BE2C (cell line): ENCODE measurements around the gene NUP62CL.
"Not testable (repeated sequence)": the region's sequence is repeated elsewhere in the genome, so short reads cannot be mapped to it uniquely, and the experiment has no call there.

Experiments
- DNase-seq: peaks from one replicate; pipeline ENCODE4 v3.0.0-alpha.2; 2020
- H3K27me3 ChIP-seq: fragments of 250-450 bp; sonication (Bioruptor Pico); 2 replicates; pipeline ENCODE4 v1.5.1; 2020; ENCODE audit warnings: mild to moderate bottlenecking
- H3K36me3 ChIP-seq: fragments of 250-450 bp; sonication (Bioruptor Pico); 2 replicates; pipeline ENCODE4 v1.5.1; 2020; ENCODE audit warnings: mild to moderate bottlenecking
- H3K4me1 ChIP-seq: fragments of 250-450 bp; sonication (Bioruptor Pico); 2 replicates; pipeline ENCODE4 v1.5.1; 2020
- H3K4me3 ChIP-seq: 2 replicates; pipeline ENCODE4 v1.5.1; 2011; ENCODE audit warnings: low read depth, low read length
- H3K9me3 ChIP-seq: fragments of 250-450 bp; sonication (Bioruptor Pico); 2 replicates; pipeline ENCODE4 v1.5.1; 2020
- TF ChIP-seq, protein P1 (sequence below): IDR thresholded peaks from 2 replicates; pipeline ENCODE4 v1.5.1; 2012; ENCODE audit warnings: mild to moderate bottlenecking, low read depth, low read length

Gene NUP62CL

DNA sequence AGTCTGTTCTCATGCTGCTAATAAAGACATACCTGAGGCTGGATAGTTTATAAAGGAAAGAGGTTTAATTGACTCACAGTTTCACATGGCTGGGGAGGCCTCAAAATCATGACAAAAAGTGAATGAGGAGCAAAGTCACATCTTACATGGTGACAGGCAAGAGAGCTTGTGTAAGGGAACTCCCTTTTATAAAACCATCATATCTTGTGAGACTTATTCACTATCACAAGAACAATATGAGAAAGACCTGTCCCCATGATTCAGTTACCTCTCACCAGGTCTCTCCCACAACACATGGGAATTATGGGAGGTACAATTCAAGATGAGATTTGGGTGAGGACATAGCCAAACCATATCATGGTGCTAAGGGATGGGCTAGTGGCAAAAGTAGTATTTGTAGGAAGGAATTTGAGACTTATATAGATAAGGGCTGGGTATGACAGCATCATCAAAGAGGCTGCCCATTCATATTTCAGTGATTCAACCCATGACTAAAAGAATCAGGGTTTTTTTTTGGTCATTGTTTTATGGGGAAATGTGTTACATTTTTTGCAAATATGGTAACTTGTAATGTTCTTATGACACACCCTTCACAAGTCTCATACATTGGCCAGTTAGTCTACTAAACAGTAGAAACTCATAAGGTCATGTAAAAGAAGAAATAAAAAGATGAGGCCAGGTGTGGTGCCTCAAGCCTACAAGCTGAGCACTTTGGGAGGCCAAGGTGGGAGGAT is 34.7 kb downstream of the NUP62CL start:
- no peak for DNase-seq
- Histone ChIP-seq H3K9me3 (no peaks in the 10 kb centered on the region), H3K36me3 (no peaks in the 10 kb centered on the region), H3K27me3 (no peaks in the 10 kb centered on the region), H3K4me3 (no peak overlapping the region), H3K4me1 (no peaks in the 10 kb centered on the region)
- TF ChIP-seq, protein P1, sequence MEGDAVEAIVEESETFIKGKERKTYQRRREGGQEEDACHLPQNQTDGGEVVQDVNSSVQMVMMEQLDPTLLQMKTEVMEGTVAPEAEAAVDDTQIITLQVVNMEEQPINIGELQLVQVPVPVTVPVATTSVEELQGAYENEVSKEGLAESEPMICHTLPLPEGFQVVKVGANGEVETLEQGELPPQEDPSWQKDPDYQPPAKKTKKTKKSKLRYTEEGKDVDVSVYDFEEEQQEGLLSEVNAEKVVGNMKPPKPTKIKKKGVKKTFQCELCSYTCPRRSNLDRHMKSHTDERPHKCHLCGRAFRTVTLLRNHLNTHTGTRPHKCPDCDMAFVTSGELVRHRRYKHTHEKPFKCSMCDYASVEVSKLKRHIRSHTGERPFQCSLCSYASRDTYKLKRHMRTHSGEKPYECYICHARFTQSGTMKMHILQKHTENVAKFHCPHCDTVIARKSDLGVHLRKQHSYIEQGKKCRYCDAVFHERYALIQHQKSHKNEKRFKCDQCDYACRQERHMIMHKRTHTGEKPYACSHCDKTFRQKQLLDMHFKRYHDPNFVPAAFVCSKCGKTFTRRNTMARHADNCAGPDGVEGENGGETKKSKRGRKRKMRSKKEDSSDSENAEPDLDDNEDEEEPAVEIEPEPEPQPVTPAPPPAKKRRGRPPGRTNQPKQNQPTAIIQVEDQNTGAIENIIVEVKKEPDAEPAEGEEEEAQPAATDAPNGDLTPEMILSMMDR: no peak

DNA sequence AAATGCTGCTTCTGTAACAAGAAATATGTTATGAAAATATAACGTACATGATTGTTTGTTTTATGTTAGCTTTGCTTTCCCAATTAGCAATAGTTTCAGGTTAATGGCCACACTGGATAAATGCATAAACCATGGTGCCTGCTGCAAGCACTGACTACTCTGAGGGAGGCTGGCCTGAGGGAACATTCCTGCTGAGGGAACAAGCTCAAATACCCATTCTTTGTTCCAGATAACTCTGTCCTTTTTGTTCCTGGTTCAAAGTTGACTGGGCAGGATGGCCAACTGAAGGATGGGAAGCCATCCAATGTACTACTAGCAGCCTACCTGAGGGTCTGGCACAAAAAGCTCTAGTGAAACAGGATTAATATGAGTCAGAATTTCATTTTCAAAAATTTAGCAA is 37.5 kb downstream of the NUP62CL start:
- TF ChIP-seq, protein P1: no peak
- DNase-seq: no peak
- no peaks in the 10 kb centered on the region for H3K4me1 ChIP-seq
- no peaks in the 10 kb centered on the region for H3K36me3 ChIP-seq
- H3K9me3 ChIP-seq: no peaks in the 10 kb centered on the region
- no peak overlapping the region for H3K4me3 ChIP-seq
- H3K27me3 ChIP-seq: no peaks in the 10 kb centered on the region

DNA sequence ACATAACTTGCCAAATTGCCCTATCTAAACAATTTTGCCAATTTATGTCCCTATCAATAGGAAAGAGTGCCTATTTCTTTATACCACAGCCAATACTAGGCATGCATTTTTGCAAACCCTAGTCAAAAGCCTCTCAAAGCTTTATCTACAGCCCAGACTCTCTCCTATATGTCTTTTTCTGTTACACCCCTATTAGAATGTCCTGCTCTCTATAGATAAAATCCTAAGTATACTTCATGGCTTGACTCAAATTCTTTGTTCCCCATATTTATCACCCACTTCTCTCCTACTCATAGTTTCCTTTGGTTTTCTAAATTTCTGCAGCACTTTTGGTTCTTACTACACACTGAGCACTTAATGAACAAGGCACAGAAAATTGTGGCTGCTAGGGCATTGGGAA is 38.0 kb downstream of the NUP62CL start:
- TF ChIP-seq, protein P1: no peak
- Histone ChIP-seq H3K4me3 (no peak overlapping the region), H3K27me3 (no peaks in the 10 kb centered on the region), H3K36me3 (no peaks in the 10 kb centered on the region), H3K4me1 (no peaks in the 10 kb centered on the region), H3K9me3 (no peaks in the 10 kb centered on the region)
- no peak for DNase-seq

DNA sequence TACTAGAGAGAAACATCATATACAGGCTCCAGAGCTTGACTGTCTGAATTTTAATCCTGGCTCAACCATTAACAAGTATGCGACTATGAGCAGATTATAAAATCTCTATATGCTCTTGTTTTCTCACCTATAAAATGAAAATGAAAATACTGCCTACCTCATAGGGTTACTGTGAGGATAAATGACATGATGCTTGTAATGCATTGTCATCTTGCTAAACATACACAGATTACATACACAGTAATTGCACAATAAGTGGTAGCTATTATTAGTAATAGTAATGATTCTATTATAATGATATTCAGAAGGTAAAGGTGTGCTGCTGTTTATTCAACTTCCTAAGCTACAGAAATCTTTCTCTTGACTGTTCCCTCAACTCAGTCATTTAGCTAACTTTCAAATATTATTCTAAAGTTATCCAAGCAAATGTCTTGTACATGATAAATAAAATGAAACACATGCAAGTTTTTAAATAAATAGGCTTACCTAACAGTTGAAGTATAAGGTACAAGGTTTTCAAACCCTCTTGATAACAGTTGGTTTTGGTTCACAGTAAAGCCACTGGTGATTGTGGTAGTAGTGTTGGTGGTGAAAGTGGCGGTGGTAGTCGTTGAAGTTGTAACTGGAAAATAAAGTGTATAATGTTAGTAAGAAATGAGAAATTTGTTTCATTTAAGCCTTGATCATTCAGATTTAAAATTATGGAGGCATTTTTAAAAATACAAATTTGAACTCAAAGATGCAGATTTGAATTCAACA is 38.9 kb downstream of the NUP62CL start:
- TF ChIP-seq, protein P1: no peak
- no peak overlapping the region for H3K4me3 ChIP-seq
- no peak for DNase-seq
- H3K27me3 ChIP-seq: no peaks in the 10 kb centered on the region
- no peaks in the 10 kb centered on the region for H3K36me3 ChIP-seq
- H3K4me1 ChIP-seq: no peaks in the 10 kb centered on the region
- no peaks in the 10 kb centered on the region for H3K9me3 ChIP-seq

DNA sequence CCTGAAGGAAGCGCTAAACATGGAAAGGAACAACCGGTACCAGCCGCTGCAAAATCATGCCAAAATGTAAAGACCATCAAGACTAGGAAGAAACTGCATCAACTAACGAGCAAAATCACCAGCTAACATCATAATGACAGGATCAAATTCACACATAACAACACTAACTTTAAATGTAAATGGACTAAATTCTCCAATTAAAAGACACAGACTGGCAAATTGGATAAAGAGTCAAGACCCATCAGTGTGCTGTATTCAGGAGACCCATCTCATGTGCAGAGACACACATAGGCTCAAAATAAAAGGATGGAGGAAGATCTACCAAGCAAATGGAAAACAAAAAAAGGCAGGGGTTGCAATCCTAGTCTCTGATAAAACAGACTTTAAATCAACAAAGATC is 48.6 kb downstream of the NUP62CL start:
- not testable (repeated sequence) for H3K36me3 ChIP-seq, H3K4me3 ChIP-seq, H3K27me3 ChIP-seq, DNase-seq, H3K9me3 ChIP-seq, H3K4me1 ChIP-seq

DNA sequence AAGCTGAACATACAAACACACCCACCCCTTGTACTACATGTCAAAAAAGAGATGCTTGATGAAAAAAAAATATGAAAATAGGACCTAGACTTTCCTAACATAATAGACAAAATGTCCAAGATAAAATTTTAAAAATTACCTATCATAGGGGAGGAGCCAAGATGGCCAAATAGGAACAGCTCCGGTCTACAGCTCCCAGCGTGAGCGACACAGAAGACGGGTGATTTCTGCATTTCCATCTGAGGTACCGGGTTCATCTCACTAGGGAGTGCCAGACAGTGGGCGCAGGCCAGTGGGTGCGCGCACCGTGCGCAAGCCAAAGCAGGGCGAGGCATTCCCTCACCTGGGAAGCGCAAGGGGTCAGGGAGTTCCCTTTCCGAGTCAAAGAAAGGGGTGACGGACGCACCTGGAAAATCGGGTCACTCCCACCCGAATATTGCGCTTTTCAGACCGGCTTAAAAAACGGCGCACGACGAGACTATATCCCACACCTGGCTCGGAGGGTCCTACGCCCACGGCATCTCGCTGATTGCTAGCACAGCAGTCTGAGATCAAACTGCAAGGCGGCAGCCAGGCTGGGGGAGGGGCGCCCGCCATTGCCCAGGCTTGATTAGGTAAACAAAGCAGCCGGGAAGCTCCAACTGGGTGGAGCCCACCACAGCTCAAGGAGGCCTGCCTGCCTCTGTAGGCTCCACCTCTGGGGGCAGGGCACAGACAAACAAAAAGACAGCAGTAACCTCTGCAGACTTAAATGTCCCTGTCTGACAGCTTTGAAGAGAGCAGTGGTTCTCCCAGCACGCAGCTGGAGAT is 50.4 kb downstream of the NUP62CL start:
- DNase-seq, H3K9me3 ChIP-seq, H3K4me3 ChIP-seq, H3K27me3 ChIP-seq, H3K4me1 ChIP-seq, H3K36me3 ChIP-seq: not testable (repeated sequence)
